Mucosa of descending colon (tissue), 3 donors: ENCODE measurements around the gene HCFC1. TPM values are rescaled to one million over a fixed set of nuclear protein-coding genes. Genes with fewer than 3 reads are reported as not detected.

ENCODE experiments used
- ATAC-seq: fragments of 200-7000 bp; cut with Tn5 transposase; one replicate; pipeline ENCODE4 v1.9.1; 2020; ENCODE audit warnings: mild to moderate bottlenecking, moderate library complexity
- DNase-seq, 3 donors: peaks; one replicate each; pipeline ENCODE4 v3.0.0-alpha.2; 2020
- H3K36me3 ChIP-seq: fragments of 200-600 bp; one replicate; pipeline ENCODE4 v1.8.0; 2021; ENCODE audit warnings: low read depth, mild to moderate bottlenecking
- H3K4me1 ChIP-seq: fragments of 200-600 bp; one replicate; pipeline ENCODE4 v1.8.0; 2021; ENCODE audit warnings: low read depth, mild to moderate bottlenecking
- H3K4me3 ChIP-seq: fragments of 200-600 bp; one replicate; pipeline ENCODE4 v1.8.0; 2021; ENCODE audit warnings: mild to moderate bottlenecking
- H3K9me3 ChIP-seq: fragments of 200-600 bp; one replicate; pipeline ENCODE4 v1.8.0; 2021; ENCODE audit warnings: mild to moderate bottlenecking
- CTCF ChIP-seq: fragments of 200-600 bp; IDR thresholded peaks from one replicate; pipeline ENCODE4 v1.8.0; 2022; ENCODE audit warnings: antibody characterized with exemption, mild to moderate bottlenecking
- intact Hi-C, 2 donors: fragments of 100-400 bp; cut with DNase I in 1 of 2; cut with micrococcal nuclease in 1 of 2; formaldehyde crosslinking; loops; one replicate each; pipeline versions ENCODE4 v1.11.0 to v1.11.1; 2022; cut with DNase I, micrococcal nuclease
- total RNA-seq, 3 donors: library from RNA; stranded (reverse); fragmentation: NEBNext Ultra II Directional in 2 of 3; extraction: Animal tissue kit (Norgen Biotek cat#: 25700) in 2 of 3; gene quantifications; one replicate each; pipeline versions ENCODE4 v1.2.1 to v1.2.4, GENCODE V29; 2021 to 2023
- donor health status: DM: no; HTN: no; CAD: no; lungs with moderate emphysema.
- donor health status: DM: no; HTN: no; CAD: no.
- donor health status: DM: no; HTN: yes; CAD: no.

HCFC1 gene
- total RNA-seq, 3 donors from 2014 or later = 36.3 to 56.5 (median 48.2) TPM

GRCh38 chrX:153924149-153924861 lies 47.3 kb downstream of the HCFC1 start:
- H3K36me3 ChIP-seq = no peaks in the 10 kb centered on the region
- no peak for TF ChIP-seq CTCF
- peak in 2 of 3 donors; percentile 37 to 56 for DNase-seq
- no peaks in the 10 kb centered on the region for H3K9me3 ChIP-seq
- no peak overlapping the region for H3K4me3 ChIP-seq
- intact Hi-C loops = no loop called here
- no peak for ATAC-seq
- H3K4me1 ChIP-seq = peaks cover 6% of the 10 kb centered on the region

- ATAC-seq = no peak
These were observed 48.4 kb downstream of the HCFC1 start for GRCh38 chrX:153922932-153923857.

GRCh38 chrX:153921511-153922446 lies 49.8 kb downstream of the HCFC1 start:
- no peaks in the 10 kb centered on the region for H3K9me3 ChIP-seq
- DNase-seq = peak in 1 of 3 donors; percentile 49
- H3K4me1 ChIP-seq = no peaks in the 10 kb centered on the region
- no peaks in the 10 kb centered on the region for H3K36me3 ChIP-seq
- no peak overlapping the region for H3K4me3 ChIP-seq
- intact Hi-C loops = no loop called here
- ATAC-seq = no peak
- no peak for TF ChIP-seq CTCF

More at GRCh38 chrX:153922932-153923857, 48.4 kb downstream of the HCFC1 start:
- DNase-seq = peak; percentile 54 to 66 (median 66)
- no peak for TF ChIP-seq CTCF
- Histone ChIP-seq H3K9me3 (no peaks in the 10 kb centered on the region), H3K4me3 (no peak overlapping the region), H3K36me3 (no peaks in the 10 kb centered on the region), H3K4me1 (no peaks in the 10 kb centered on the region)
- intact Hi-C loops = no loop called here

- Histone ChIP-seq H3K4me3 (no peak overlapping the region), H3K4me1 (no peaks in the 10 kb centered on the region), H3K36me3 (no peaks in the 10 kb centered on the region), H3K9me3 (no peaks in the 10 kb centered on the region)
- intact Hi-C loops = no loop called here
- no peak for TF ChIP-seq CTCF
- DNase-seq = no peak
- no peak for ATAC-seq
These were observed 50.5 kb downstream of the HCFC1 start for GRCh38 chrX:153921070-153921469.

- no peak for DNase-seq
- no peaks in the 10 kb centered on the region for H3K36me3 ChIP-seq
- no peak for ATAC-seq
- no peak overlapping the region for H3K4me3 ChIP-seq
- no peaks in the 10 kb centered on the region for H3K4me1 ChIP-seq
- TF ChIP-seq CTCF = no peak
- intact Hi-C loops = no loop called here
- no peaks in the 10 kb centered on the region for H3K9me3 ChIP-seq
These were observed 51.1 kb downstream of the HCFC1 start for GRCh38 chrX:153920546-153920945.
